SJCRH30 (cell line): ENCODE data around the gene SLC13A4. TPM values are rescaled to one million over a fixed set of nuclear protein-coding genes. Genes with fewer than 3 reads are reported as not detected.

ENCODE experiments used
- DNase-seq, 2 experiments: peaks; one replicate each; pipeline ENCODE4 v3.0.0-alpha.2; 2015 to 2020
- H3K27ac ChIP-seq: fragments of 250-450 bp; sonication (Bioruptor Pico); 2 replicates; pipeline ENCODE4 v1.5.1; 2020; ENCODE audit warnings: mild to moderate bottlenecking, moderate library complexity
- H3K27me3 ChIP-seq: fragments of 250-450 bp; sonication (Bioruptor Pico); 2 replicates; pipeline ENCODE4 v1.5.1; 2020; ENCODE audit warnings: mild to moderate bottlenecking, moderate library complexity
- H3K36me3 ChIP-seq: fragments of 250-450 bp; sonication (Bioruptor Pico); 2 replicates; pipeline ENCODE4 v1.5.1; 2020; ENCODE audit warnings: mild to moderate bottlenecking, moderate library complexity
- H3K4me1 ChIP-seq: fragments of 250-450 bp; sonication (Bioruptor Pico); 2 replicates; pipeline ENCODE4 v1.5.1; 2020; ENCODE audit warnings: mild to moderate bottlenecking, moderate library complexity
- H3K4me3 ChIP-seq: fragments of 250-450 bp; sonication (Bioruptor Pico); 2 replicates; pipeline ENCODE4 v1.5.1; 2020; ENCODE audit warnings: mild to moderate bottlenecking, moderate library complexity
- H3K9me3 ChIP-seq: fragments of 250-450 bp; sonication (Bioruptor Pico); replicated peaks from 2 replicates; pipeline ENCODE4 v1.5.1; 2020; ENCODE audit warnings: mild to moderate bottlenecking, moderate library complexity
- total RNA-seq: library from RNA; depleted of rRNA; stranded (reverse); fragments of >200 nt; shearing (Covaris generic); gene quantifications from 2 replicates; pipeline ENCODE4 v1.2.3, GENCODE V29; 2014; rRNA removed

The SLC13A4 gene
- total RNA-seq, 1 experiment from 2014 or later, result 0.08 TPM

DNA sequence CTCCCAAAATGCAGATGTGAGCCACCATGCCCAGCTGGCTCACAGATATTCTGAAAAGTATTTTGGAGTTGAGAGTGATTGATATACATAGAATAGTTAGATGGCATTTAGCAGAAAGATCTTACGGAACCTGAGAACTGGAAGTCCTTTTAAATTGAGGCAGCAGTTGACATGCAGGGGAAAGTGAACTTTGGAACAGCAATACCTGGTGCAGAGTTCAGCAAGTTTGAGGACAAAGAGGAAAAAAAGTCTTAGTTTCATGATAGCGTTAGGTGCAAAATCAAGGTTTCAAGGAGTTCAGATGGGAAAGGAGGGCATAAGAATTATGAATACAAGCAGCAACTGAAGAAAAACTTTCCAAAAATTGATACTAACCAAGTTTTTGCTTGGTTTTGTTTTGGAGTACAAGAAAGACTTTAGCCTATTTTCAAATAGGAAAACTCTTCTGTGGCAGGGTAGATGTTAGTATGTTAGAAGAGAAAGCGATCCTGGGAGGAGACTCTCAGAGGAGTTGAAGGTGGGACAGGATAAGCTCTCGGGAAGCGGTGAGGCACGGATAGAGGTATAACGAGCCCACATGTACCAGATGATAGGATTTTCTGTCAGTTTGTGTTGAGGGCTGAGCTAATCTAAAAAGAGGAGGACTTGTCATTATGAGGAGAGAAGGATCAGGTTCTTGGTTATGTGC, 93.7 kb downstream of the SLC13A4 start:
- no peaks in the 10 kb centered on the region for H3K27me3 ChIP-seq
- H3K9me3 ChIP-seq, result no peaks in the 10 kb centered on the region
- H3K36me3 ChIP-seq, result peaks cover 95% of the 10 kb centered on the region

More for the DNA sequence above, 93.7 kb downstream of the SLC13A4 start:
- Histone ChIP-seq H3K4me3 (no peak overlapping the region), H3K4me1 (no peaks in the 10 kb centered on the region), H3K27ac (no peak overlapping the region)
- DNase-seq, result no peak

Other genes starting within 250 kb of the SLC13A4 start
- 27.7 and 34.3 TPM in 2 replicates for gene CNOT4, start 218.1 kb downstream of the SLC13A4 start, total RNA-seq
- gene NUP205, start 170.3 kb downstream of the SLC13A4 start, total RNA-seq, result 210 and 212 TPM in 2 replicates
- 24.7 and 27.3 TPM in 2 replicates for gene STMP1, start 65.7 kb downstream of the SLC13A4 start, total RNA-seq
- 0.12 TPM in 1 of 2 replicates, not detected in the other for gene FAM180A, start 20.6 kb upstream of the SLC13A4 start, total RNA-seq
- 154 and 157 TPM in 2 replicates for gene MTPN, start 249.2 kb upstream of the SLC13A4 start, total RNA-seq